ENCODE data around the gene MRAS.
"Not testable (repeated sequence)": the region's sequence is repeated elsewhere in the genome, so short reads cannot be mapped to it uniquely, and the experiment has no call there.

The MRAS gene

GRCh38 chr3:138423316-138423715 lies 74.9 kb downstream of the MRAS start:
- Histone ChIP-seq H3K27ac (no peak overlapping the region), H2AFZ (no peak overlapping the region), H3K9me3 (ENCODE audit: control insufficient read depth, low read length) (no peaks in the 10 kb centered on the region), H3K9ac (no peak overlapping the region), H3K36me3 (ENCODE audit: control insufficient read depth, insufficient read depth, low read length) (no peaks in the 10 kb centered on the region), H3K4me2 (ENCODE audit: low read length) (no peak overlapping the region), H3K79me2 (no peaks in the 10 kb centered on the region), H3K4me3 (ENCODE audit: low read depth, low read length) (no peak overlapping the region), H3K4me1 (no peaks in the 10 kb centered on the region), H3K27me3 (ENCODE audit: control insufficient read depth, insufficient read depth, low read length) (no peaks in the 10 kb centered on the region)
- TF ChIP-seq, protein P1, sequence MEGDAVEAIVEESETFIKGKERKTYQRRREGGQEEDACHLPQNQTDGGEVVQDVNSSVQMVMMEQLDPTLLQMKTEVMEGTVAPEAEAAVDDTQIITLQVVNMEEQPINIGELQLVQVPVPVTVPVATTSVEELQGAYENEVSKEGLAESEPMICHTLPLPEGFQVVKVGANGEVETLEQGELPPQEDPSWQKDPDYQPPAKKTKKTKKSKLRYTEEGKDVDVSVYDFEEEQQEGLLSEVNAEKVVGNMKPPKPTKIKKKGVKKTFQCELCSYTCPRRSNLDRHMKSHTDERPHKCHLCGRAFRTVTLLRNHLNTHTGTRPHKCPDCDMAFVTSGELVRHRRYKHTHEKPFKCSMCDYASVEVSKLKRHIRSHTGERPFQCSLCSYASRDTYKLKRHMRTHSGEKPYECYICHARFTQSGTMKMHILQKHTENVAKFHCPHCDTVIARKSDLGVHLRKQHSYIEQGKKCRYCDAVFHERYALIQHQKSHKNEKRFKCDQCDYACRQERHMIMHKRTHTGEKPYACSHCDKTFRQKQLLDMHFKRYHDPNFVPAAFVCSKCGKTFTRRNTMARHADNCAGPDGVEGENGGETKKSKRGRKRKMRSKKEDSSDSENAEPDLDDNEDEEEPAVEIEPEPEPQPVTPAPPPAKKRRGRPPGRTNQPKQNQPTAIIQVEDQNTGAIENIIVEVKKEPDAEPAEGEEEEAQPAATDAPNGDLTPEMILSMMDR (IDR thresholded peaks at IDR 0.05), result no peak

DNA sequence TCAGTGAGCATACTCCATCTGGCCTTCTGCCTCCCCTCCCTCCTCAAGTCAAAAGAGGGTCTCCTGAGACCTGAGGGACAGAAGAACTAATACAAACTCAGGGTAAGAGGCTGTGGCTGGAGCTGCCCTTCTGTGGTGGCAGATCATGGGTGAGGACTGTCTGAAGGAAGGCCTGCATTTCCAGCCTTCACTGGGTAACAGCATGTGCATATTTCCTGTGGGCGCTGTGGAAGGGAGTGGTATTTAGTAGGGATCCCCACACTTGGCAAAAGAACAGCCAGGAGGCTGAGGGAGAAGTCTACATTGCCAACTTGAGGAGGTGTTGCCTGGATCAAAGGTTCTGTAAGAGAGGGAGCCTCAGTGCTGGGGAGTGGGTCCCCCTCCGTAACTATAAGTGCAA lies 75.9 kb downstream of the MRAS start:
- no peak overlapping the region for H2AFZ ChIP-seq
- no peaks in the 10 kb centered on the region for H3K4me1 ChIP-seq
- no peak overlapping the region for H3K9ac ChIP-seq
- H3K9me3 ChIP-seq (ENCODE audit: control insufficient read depth, low read length), result no peaks in the 10 kb centered on the region
- TF ChIP-seq, protein P1 (IDR thresholded peaks at IDR 0.05), result no peak
- no peaks in the 10 kb centered on the region for H3K79me2 ChIP-seq
- no peak overlapping the region for H3K27ac ChIP-seq
- no peaks in the 10 kb centered on the region for H3K27me3 ChIP-seq (ENCODE audit: control insufficient read depth, insufficient read depth, low read length)
- no peaks in the 10 kb centered on the region for H3K36me3 ChIP-seq (ENCODE audit: control insufficient read depth, insufficient read depth, low read length)
- H3K4me2 ChIP-seq (ENCODE audit: low read length), result no peak overlapping the region
- H3K4me3 ChIP-seq (ENCODE audit: low read depth, low read length), result no peak overlapping the region

DNA sequence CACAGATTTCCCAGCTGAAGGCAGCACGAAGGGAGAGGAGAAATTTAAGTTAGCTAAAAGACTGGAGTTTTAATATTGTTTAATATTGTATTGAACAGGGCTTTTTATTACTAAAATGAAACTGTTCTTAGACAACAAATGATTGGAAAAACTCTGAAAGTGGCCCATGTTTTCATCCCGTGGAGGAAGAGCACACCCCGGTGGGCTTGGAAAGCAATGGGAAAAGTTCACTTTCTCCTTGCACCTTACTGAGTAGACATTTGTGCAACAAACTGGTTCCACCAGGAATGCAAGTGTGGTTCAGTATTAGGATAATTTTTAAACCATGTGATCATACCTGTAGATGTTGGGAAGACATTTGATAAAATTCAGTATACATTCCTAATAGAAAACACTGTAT lies 77.8 kb downstream of the MRAS start:
- H3K79me2 ChIP-seq, result no peaks in the 10 kb centered on the region
- H3K4me3 ChIP-seq (ENCODE audit: low read depth, low read length), result no peak overlapping the region
- H2AFZ ChIP-seq, result no peak overlapping the region
- no peaks in the 10 kb centered on the region for H3K27me3 ChIP-seq (ENCODE audit: control insufficient read depth, insufficient read depth, low read length)
- H3K4me1 ChIP-seq, result no peaks in the 10 kb centered on the region
- H3K4me2 ChIP-seq (ENCODE audit: low read length), result no peak overlapping the region
- no peak overlapping the region for H3K9ac ChIP-seq
- no peak overlapping the region for H3K27ac ChIP-seq
- TF ChIP-seq, protein P1 (IDR thresholded peaks at IDR 0.05), result no peak
- H3K36me3 ChIP-seq (ENCODE audit: control insufficient read depth, insufficient read depth, low read length), result no peaks in the 10 kb centered on the region
- no peaks in the 10 kb centered on the region for H3K9me3 ChIP-seq (ENCODE audit: control insufficient read depth, low read length)

DNA sequence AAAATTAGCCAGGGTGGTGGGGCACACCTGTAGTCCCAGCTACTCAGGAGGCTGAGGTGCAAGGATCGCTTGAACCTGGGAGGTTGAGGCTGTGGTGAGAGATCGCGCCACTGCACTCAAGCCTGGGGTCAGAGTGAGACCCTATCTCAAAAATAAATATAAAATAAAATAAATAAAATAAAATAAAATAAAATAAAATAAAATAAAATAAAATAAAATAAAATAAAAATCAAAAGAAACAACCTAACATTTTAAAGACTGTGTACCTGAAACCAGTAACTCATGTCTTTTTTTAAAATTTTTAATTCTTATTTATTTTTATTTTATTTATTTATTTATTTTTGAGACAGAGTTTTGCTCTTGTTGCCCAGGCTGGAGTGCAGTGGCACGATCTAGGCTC lies 78.4 kb downstream of the MRAS start:
- not testable (repeated sequence) for H3K27me3 ChIP-seq (ENCODE audit: control insufficient read depth, insufficient read depth, low read length); H3K9me3 ChIP-seq (ENCODE audit: control insufficient read depth, low read length); H3K4me1 ChIP-seq; H2AFZ ChIP-seq; H3K4me2 ChIP-seq (ENCODE audit: low read length); H3K36me3 ChIP-seq (ENCODE audit: control insufficient read depth, insufficient read depth, low read length); H3K79me2 ChIP-seq; H3K27ac ChIP-seq; H3K4me3 ChIP-seq (ENCODE audit: low read depth, low read length); H3K9ac ChIP-seq

GRCh38 chr3:138429665-138430064 lies 81.3 kb downstream of the MRAS start:
- Histone ChIP-seq H3K79me2 (no peaks in the 10 kb centered on the region), H3K9me3 (ENCODE audit: control insufficient read depth, low read length) (no peaks in the 10 kb centered on the region), H3K4me2 (ENCODE audit: low read length) (no peak overlapping the region), H3K27ac (no peak overlapping the region), H3K36me3 (ENCODE audit: control insufficient read depth, insufficient read depth, low read length) (no peaks in the 10 kb centered on the region), H3K27me3 (ENCODE audit: control insufficient read depth, insufficient read depth, low read length) (no peaks in the 10 kb centered on the region), H3K4me1 (no peaks in the 10 kb centered on the region), H3K4me3 (ENCODE audit: low read depth, low read length) (no peak overlapping the region), H3K9ac (no peak overlapping the region), H2AFZ (no peak overlapping the region)
- TF ChIP-seq, protein P1 (IDR thresholded peaks at IDR 0.05), result no peak

Measured in parathyroid adenoma (tissue), 2 donors.